Stimulated activated CD4-positive, alpha-beta T cell treated with anti-CD3 and anti-CD28 coated beads, Interleukin-12 subunit alpha, Interleukin-12 subunit beta, amount 100 ng/mL, for 4 hours (primary cell): ENCODE results near the gene PITPNM3.
"Not testable (repeated sequence)": the region's sequence is repeated elsewhere in the genome, so short reads cannot be mapped to it uniquely, and the experiment has no call there.

Experiments used
- DNase-seq: peaks from one replicate; pipeline ENCODE4 v3.0.0-alpha.2; 2020

PITPNM3 gene

DNA sequence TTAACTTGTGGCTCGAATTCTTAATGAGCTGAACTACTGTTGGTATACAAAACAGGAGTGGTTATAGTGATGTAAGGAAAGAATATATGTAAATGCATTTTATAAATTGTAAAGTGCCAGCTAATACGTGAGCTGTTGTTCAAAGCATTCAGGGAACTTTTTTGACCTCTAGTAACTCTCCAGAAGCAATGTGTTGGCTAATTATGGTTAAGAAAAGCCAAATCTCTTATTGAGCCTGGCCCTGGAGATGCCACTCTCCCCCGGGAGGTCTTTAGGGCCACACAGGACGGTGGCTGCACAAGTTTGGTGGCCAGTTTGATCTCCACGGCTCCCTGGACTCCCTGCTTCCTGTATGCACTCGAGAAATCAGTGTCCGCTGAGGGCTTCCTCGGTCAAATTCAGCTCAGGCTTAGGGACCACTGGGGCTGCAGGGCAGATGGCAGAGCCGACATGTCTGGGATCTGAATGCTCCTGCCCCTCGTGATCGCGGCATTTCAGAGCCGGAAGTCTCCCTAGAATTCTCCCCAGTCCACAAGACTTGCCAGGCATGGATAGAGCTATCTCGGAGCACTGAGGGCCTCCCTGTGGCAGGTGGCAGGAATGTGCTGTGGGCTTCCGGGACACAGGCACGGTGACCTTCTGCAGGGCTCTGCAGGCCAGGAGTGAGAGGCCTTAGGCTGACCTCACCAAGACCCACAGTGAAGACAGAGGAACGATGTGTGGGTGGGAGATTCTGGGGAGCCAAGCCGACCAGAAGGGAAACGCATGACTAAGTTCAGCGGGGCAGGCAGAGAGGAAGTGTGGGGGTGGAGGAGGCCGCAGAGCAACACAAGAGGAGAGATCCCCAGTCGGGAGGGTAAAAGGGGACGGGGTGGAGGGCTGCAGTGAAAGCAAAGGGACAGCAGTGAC is 18.6 kb upstream of the PITPNM3 start:
- peak; percentile 15 for DNase-seq

- DNase-seq = no peak
Measured at GRCh38 chr17:6573982-6574686, 17.8 kb upstream of the PITPNM3 start.

DNA sequence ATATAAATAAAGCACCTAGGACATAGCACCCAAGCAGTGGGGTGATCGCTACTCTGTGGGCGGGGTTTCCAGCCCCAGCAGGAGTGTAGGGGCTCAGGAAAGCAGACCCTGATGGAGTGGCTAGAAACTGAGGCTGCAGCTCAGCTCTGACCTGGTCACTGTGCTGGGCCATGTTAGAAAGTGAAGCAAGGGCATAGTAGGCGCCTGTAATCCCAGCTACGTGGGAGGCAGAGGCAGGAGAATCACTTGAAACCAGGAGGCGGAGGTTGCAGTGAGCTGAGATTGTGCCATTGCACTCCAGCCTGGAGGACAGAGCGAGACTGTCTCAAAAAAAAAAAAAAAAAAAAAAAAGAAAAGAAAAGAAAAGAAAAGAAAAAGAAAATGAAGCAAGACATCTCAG is 17.1 kb upstream of the PITPNM3 start:
- DNase-seq = not testable (repeated sequence)

DNA sequence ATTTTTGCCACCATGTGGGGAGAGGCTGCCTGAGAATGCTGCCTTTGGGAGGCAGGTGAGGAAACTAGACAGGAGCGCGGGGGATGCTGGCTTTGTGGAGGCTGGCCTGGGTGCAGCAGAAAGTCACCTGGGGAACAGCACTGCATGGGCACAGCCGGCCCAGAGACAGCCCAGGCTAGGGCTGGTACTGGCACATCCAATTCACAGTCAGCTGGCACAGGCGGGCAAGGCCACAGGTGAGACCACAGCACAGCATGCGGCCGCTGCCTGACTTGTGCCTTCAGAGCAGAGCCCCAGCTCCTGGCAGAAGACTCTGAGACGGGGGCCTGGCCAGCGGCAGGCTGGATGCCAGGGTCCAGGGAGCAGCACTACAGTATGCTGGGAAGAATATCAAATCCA is 16.6 kb upstream of the PITPNM3 start:
- DNase-seq = no peak

DNA sequence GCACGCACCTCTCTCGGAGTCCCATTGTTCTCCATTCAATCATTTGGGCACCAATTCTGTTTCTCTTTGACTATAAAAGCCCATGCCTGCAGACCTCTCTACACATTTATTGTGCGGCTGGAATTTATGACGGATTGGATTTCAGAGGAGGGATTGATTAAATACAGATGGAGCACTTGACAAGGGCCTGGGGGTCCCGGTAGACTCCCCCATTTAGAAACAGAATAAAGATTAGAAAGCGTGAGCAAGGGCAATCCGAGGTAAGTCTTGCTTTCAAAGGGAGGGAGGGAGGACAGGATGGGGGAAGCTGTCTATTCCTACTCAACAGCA is 15.1 kb upstream of the PITPNM3 start:
- DNase-seq = no peak

- DNase-seq = no peak
Measured at GRCh38 chr17:6570731-6571451, 14.5 kb upstream of the PITPNM3 start.

DNA sequence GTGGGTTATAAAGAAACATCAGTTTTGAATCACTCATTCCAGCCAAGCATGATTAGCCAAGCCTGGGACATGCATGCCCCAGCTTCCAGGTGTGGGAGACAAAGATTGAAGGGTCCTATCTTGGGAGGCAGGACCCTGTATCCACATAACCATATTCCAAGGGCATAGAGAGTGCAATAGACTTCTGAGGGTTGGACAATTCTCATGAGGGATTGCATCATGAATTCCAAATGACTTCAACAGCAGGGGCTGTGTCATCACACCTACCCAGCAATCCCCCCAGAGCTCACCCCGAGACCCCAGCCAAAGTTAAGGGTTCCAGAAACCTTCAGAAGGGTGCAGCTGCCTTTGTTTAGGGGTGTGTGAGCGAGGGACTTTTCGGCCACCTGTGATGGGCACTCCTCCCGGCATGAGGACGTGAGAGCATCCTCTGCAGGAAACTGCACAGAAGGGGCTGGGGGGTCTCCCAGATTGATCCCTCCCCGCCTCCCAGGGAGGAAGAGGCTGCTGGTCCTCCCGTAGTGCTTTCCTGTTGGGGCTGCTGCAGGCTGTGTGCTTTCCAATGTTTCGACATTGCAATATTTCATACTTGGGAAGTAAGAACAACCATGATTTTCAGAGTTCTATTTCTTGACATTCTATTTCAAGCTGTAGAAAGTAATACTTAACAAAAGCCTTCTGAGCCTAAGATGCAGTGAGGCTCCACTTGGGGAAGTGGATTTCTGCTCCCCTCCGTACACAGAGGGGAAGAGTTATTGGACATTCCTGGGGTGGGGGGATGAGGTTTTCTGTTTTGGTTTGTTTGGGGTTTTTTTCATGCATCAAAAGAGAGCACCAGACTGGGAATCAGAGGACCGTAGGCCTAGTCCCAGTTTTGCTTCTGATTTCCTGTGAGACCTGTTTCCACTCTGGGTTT is 13.3 kb upstream of the PITPNM3 start:
- DNase-seq = no peak

DNA sequence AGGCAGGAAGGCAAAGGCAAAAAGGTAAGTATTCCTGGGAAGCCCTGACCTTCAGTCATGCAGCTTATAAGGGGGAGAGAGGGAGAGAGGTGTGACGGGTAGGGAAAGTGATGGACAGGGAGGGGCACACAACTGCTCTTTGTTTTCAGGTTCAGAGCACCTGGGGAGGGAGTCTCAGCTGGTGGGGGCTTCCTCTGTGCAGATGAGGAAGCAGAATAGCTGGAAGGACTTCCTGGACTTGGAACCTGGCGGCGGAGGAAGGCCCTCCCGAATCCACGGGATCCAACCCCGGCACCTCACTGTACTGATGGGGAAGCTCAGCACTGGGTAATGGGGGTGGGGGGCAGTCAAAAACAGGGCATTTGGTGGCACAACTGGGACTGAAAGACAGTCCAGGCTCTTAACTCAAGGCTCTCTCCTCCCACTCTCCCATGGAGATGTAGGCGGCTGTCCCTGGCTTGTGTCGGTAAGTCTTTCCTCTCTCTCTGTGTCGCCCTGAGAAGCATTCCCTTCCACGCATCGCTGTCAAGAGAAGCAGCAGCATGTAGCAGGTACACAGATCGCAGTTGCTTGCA is 11.9 kb upstream of the PITPNM3 start:
- no peak for DNase-seq

- DNase-seq = no peak
Measured at GRCh38 chr17:6567528-6568183, 11.3 kb upstream of the PITPNM3 start.

DNA sequence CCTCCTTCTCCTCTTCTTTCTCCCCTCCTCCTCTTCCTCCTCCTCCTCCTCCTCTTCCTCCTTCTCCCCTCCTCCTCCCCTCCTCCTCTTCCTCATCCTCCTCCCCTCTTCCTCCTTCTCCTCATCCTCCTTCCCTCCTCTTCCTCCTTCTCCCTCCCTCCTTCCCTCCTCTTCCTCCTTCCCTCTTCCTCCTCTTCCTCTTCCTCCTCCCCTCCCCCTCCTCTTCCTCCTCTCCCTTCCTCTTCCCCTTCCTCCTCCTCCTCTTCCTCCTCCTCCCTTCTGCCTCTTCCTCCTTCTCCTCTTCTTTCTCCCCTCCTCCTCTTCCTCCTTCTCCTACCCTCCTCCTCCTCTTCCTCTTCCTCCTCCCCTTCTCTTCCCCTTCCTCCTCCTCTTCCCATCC is 5.1 kb upstream of the PITPNM3 start:
- DNase-seq = no peak

GRCh38 chr17:6560496-6560895 is 4.1 kb upstream of the PITPNM3 start:
- no peak for DNase-seq

DNA sequence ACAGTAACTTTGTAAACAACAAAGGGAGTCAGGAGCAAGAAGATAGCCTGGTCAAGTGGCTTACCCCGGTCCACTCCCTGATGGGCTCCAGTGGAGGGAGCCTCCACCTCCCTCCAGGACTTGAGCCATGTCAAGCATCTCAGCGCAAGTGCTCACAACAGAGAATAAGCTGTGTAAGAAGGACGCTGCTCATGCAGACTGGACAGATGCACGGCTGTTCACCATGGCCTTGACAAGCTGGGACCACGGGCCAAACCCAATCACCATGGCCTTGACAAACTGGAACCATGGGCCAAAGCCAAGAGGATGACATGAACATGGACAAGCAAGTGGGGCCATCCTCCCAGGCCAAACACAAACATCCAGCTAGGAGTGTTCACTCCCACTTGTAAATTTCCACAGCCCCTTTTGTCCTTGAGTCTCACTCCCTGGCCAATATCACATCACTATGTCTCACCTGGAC is 3.4 kb upstream of the PITPNM3 start:
- no peak for DNase-seq

GRCh38 chr17:6558932-6559752 is 2.8 kb upstream of the PITPNM3 start:
- no peak for DNase-seq

DNA sequence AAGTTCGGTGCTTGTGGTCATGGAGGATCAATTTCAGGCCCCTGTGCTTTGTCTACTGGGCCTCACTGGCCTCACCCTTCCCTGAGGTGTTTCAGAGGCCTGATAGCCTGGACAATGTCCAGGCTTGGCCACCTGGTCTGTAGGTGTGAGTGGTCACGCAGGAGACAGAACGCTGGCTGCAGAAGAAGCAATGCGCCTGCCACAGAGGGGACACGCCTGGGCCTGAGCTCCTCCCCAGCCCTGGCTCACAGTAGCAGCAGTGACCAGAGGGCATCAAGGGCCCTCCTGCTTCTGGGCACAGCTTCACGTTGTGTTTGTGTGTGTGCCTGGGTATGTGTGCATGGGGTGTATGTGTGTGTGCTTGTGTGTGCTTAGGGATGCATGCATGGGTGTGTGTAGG is 1.9 kb upstream of the PITPNM3 start:
- DNase-seq = no peak

DNA sequence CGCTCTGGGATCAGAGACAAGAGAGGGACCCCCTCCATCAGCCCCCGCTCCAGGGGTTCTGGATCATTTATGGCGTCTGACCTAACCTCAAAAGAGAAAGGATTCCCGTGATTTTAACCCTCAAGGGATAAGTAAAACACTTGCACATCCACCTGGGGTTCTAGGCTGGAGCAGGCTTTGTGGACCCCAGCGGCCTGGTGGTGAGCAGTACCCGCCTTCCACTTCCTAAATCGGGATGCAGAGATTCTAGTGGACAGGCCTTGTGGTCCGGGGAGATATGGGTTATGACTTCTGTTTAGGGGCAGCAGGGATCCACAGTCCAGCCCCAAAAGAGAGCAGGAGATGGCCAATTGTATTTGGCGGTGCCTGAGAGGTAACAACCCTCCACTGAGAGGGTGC is 684 bp upstream of the PITPNM3 start:
- no peak for DNase-seq

DNA sequence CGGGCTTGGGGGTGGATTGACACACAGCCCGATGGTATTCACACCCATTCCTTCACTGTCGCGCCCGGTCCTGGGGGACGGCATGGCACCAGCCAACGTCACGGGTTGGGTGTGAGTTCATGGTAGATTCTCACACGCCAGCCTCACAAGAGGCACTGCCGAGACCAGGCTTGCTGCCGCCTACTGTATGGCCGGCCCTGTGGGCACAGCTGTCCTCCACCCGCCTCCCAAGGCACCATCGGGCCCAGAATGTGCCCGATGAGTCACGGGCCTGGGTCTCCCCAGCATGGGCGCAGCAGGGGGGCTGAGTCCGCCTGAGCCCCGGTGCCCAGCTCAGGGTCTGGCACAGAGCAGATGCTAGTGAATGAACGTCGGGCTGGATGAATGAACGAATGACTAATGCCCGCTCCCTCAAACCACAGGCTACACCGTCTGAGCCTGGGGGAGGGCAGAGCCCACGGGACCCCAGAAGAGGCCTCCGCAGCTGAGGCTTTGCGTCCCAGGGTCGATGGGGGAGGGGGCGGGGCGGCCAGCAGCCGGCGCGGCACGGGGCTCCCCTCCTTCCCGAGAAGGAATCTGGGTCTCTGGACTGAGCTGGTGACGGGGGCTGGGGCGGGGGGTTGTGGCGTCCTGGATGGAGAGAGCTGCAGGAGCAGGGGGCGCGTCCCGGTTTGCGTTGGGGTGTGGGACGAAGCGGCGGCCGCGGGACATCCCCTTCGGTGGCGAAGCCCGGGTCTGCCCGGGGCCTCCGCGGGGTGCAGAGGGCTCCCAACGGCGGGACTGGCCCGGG is 829 bp downstream of the PITPNM3 start:
- no peak for DNase-seq

DNA sequence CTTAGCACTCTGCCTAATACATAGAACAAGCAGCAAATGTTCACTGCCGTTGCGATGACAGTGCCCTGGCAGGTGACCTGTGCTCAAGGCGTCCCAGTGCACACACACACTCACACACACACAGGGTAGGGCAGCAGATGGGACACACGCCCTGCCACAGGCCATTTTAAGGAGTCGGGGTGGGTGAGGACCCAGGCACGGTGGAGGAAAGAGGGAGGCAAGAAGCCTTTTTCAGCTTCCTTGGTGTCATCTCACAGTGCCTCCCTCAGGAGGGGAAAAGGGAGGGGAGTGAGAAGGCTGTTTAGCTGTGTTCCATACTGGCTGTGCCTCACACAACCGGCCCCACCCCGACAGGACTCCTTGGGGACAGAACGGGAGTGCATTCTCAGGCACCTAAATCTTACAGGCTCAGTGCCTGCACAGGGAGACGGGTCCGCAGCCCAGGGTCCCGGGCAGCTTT is 1.5 kb downstream of the PITPNM3 start:
- no peak for DNase-seq

- DNase-seq = no peak
Measured at GRCh38 chr17:6554342-6554741, 2.0 kb downstream of the PITPNM3 start.

GRCh38 chr17:6551869-6552531 is 4.4 kb downstream of the PITPNM3 start:
- DNase-seq = no peak
